SJSA1 (cell line): Measurements from ENCODE around the gene CD82. TPM values are rescaled to one million over a fixed set of nuclear protein-coding genes. Genes with fewer than 3 reads are reported as not detected.

ENCODE experiments used
- DNase-seq, 2 experiments: peaks; one replicate each; pipeline ENCODE4 v3.0.0-alpha.2; 2015 to 2020; ENCODE audit warnings: low spot score in 2 of 2, low read depth in 1 of 2
- H3K27ac ChIP-seq: fragments of 250-450 bp; sonication (Bioruptor Pico); 2 replicates; pipeline ENCODE4 v1.5.1; 2020; ENCODE audit warnings: mild to moderate bottlenecking, moderate library complexity
- H3K27me3 ChIP-seq: fragments of 250-450 bp; sonication (Bioruptor Pico); replicated peaks from 2 replicates; pipeline ENCODE4 v1.5.1; 2020; ENCODE audit warnings: mild to moderate bottlenecking, moderate library complexity
- H3K36me3 ChIP-seq: fragments of 250-450 bp; sonication (Bioruptor Pico); 2 replicates; pipeline ENCODE4 v1.5.1; 2020; ENCODE audit warnings: mild to moderate bottlenecking
- H3K4me1 ChIP-seq: fragments of 250-450 bp; sonication (Bioruptor Pico); replicated peaks from 2 replicates; pipeline ENCODE4 v1.6.1; 2021; ENCODE audit warnings: mild to moderate bottlenecking
- H3K4me3 ChIP-seq: fragments of 250-450 bp; sonication (Bioruptor Pico); 2 replicates; pipeline ENCODE4 v1.5.1; 2020; ENCODE audit warnings: mild to moderate bottlenecking
- H3K9me3 ChIP-seq: fragments of 250-450 bp; sonication (Bioruptor Pico); replicated peaks from 2 replicates; pipeline ENCODE4 v1.5.1; 2020; ENCODE audit warnings: mild to moderate bottlenecking
- total RNA-seq: library from RNA; depleted of rRNA; stranded (reverse); fragments of >200 nt; shearing (Covaris generic); gene quantifications from 2 replicates; pipeline ENCODE4 v1.2.3, GENCODE V29; 2014

CD82 gene
- total RNA-seq, 1 experiment from 2014 or later: 15.5 TPM

DNA sequence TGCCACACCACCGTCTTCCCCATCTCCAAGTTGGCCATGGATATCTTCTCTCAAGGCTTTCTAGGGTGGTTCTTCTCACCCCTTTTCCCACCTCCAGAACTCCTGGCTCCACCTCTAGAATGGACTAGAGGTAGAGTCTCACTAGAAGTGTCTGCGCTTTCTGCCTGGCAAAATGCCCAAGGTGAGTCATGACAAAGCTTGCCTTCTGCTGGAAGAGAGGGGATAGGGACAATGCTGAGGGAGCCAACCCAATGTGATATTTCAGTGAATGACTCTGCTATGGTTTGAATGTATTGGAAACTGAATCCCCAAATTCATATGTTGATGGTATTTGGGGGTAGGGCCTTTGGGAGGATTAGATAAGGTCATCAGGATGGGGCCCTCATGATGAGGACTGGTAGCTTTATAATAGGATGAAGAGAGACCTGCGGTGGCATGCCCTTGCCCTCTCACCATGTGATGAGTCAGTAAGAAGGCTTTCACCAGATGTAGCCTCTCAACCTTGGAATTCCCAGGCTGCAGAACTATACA, 4.1 kb upstream of the CD82 start:
- H3K4me1 ChIP-seq: peaks cover 25% of the 10 kb centered on the region
- H3K27ac ChIP-seq: no peak overlapping the region
- peak in 1 of 2 experiments; percentile 59 for DNase-seq
- no peaks in the 10 kb centered on the region for H3K27me3 ChIP-seq
- no peak overlapping the region for H3K4me3 ChIP-seq
- no peaks in the 10 kb centered on the region for H3K36me3 ChIP-seq
- H3K9me3 ChIP-seq: no peaks in the 10 kb centered on the region

DNA sequence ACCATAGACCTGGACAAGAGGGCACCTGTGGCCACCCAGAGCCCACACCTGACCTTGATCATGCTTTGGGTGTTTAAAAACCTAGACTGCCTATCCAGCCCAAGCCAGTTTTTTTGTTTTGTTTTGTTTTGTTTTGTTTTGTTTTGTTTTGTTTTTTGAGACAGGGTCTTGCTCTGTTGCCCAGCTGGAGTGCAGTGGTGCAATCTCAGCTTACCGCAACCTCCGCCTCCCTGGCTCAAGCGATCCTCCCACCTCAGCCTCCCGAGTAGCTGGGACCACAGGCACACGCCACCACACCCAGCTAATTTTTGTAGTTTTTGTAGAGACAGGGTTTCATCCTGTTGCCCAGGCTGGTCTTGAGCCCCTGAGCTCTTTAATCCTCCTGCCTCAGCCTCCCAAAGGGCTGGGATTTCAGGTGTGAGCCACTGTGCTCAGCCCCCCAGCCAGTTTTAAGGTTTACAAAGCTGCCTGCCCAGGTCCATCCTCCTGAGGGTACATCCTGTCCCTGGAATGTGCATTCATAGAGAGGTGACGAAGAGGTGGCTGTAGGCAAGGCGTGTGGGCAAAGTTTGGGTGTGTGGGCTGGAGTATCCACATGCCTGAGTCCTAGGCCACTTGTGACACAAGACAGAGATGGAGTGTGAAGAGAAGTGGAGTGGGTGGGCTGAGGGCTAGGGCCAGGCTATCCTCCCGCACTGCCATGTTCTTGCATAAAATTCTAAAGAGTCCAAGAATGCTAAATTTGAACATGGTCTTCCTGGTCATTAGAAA, 3.3 kb upstream of the CD82 start:
- no peak overlapping the region for H3K27ac ChIP-seq
- H3K27me3 ChIP-seq: no peaks in the 10 kb centered on the region
- peaks cover 25% of the 10 kb centered on the region for H3K4me1 ChIP-seq
- no peak overlapping the region for H3K4me3 ChIP-seq
- H3K9me3 ChIP-seq: no peaks in the 10 kb centered on the region
- H3K36me3 ChIP-seq: no peaks in the 10 kb centered on the region
- no peak for DNase-seq

DNA sequence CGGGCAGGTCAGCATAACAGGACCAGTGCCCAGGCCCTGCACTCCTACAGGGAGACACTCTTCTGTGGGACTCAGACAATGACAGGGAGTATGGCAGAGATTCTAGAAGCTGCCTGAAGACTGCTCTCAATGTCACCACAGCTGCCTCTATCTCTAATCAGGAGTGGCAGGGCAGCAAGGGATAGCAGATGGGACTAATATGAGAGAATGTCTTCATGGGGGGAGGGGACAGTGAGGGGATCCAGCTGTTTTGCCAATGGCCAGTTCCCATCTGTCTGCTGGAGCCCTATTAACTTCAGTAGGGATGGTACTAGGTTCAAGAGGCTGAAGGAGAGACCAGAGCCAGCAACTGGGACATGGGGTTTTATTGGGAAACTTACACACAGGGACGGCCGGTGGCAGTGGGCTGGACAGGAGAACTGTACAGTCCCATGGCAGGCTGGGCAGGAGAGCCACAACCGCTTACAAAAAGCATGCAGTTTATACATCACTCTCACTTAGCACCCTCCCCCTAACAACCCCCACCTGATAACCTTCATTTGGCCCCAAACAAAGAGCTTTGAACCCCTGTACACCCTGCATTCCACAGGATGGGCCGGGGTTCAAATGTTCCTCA, 2.5 kb upstream of the CD82 start:
- no peak for DNase-seq
- no peak overlapping the region for H3K4me3 ChIP-seq
- peaks cover 25% of the 10 kb centered on the region for H3K4me1 ChIP-seq
- no peaks in the 10 kb centered on the region for H3K27me3 ChIP-seq
- no peaks in the 10 kb centered on the region for H3K36me3 ChIP-seq
- no peak overlapping the region for H3K27ac ChIP-seq
- H3K9me3 ChIP-seq: no peaks in the 10 kb centered on the region

DNA sequence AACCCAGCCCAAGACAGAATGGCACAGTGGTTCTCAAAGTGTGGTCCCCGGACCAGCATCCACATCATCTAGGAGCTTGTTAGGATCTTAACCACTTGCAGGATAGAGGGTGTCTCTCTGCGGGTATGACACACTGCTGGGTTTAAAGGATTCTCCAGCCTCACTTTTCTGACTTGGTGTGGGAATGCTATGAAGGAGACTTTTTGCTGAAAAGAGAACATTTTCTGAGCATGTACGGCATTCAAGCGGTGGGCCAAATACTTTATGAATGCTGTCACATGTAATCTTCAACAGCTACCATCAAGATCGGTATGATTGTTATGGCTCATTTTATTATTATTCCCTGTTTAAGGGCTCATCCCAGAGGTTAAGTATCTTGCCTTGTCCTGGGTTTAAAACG, 1.8 kb upstream of the CD82 start:
- Histone ChIP-seq H3K36me3 (no peaks in the 10 kb centered on the region), H3K9me3 (no peaks in the 10 kb centered on the region), H3K27ac (peak overlapping the region; percentile 88), H3K27me3 (no peaks in the 10 kb centered on the region), H3K4me1 (peaks cover 32% of the 10 kb centered on the region), H3K4me3 (no peak overlapping the region)
- peak in 1 of 2 experiments; percentile 40 for DNase-seq

DNA sequence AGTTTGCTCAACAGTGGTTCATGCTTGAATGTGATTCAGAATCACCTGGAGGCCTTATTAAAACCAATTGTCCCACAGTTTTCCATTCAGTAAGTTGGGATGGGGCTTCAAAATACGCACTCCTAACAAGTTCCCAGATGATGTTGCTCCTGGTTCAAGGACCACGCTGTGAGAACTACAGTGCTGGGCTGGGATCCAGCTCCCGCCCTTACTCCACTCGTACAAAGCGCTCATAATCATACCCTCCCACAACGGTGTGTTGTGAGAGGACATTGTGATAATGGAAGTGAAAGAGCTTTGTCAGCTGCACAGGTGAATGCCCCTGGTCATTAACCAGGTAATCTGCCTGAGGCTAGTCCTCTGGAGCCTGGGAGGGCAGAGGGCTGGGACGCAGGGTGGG, 1.3 kb upstream of the CD82 start:
- peaks cover 37% of the 10 kb centered on the region for H3K4me1 ChIP-seq
- no peaks in the 10 kb centered on the region for H3K27me3 ChIP-seq
- no peaks in the 10 kb centered on the region for H3K36me3 ChIP-seq
- H3K9me3 ChIP-seq: no peaks in the 10 kb centered on the region
- H3K27ac ChIP-seq: peak overlapping the region; percentile 88
- no peak overlapping the region for H3K4me3 ChIP-seq
- DNase-seq: peak in 1 of 2 experiments; percentile 23

DNA sequence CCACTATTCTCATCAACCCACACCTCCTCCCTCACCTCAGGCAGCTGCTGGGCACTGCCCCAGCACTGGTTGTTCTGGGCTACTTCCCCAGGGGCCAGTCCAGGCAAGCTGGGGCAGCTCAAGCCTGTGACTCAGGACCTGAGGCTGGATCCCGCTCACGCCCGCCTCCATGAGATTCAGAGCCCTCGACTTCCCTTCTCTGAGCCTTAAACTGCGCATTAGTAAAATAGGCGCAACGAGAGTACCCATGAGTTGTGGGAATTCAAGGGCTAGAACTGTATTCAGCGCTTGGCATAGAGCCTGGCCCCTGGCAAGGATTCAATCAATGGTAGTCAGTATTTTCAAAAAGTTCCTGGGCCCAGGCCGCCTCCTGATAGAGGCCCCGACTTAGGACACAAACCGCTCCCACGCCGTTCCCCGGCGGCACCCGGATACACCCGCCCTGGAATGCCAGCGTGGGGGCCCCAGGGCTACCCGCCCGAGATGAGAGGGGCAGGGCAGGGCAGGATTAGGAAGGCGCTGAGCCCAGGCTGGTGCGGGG, 723 bp upstream of the CD82 start:
- peaks cover 43% of the 10 kb centered on the region for H3K4me1 ChIP-seq
- DNase-seq: peak; percentile 84 to 92
- H3K27me3 ChIP-seq: no peaks in the 10 kb centered on the region

DNA sequence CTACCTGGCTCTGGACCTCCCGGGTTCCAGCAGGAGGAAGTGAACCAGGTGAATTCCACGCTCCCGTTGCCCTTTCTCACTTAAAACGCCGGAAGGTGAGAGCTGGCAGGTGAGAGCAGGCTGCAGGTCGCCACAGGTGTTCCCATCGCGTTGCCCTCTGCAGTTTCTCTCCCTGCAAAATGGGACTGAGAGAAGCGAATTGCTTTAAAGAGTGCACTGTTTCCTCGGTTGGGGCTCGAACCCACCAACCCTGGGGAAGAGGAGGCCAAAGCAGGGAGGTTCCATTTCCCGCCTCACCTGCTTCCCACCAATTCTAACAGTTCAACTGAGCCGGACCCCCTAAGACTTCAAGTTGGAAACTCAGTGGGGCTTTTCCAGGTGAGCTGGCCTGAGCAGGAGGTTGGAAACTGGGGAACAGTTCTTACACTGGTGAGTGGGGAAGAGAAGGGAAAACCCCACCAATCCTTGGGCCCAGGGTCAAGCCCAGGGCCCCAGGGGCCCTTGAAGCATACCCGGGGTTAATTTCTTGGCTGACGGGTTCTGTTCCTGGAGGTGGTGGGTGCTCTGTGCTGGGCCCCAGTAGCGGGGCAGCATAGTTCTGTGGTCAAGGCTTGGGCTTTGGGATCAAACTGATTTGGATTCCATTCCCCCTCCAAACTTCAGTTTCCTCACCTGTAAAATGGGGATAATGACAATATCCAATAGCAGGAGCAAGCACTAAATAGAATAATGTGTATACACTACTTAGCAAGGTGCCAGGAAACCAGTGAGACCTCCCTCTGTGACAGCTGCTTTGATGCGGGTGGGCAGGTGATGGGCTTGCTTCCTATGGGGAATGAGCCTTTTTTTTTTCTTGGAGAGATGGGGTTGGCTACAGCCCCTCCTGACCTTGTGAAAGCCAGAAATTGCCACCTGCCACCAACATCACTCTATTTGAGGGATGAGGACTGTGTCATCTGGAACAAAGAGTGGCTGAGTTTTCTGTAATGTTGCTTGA, 788 bp downstream of the CD82 start:
- Histone ChIP-seq H3K4me1 (peaks cover 56% of the 10 kb centered on the region), H3K27ac (no peak overlapping the region), H3K36me3 (no peaks in the 10 kb centered on the region), H3K4me3 (peak overlapping the region; percentile 44), H3K9me3 (no peaks in the 10 kb centered on the region), H3K27me3 (no peaks in the 10 kb centered on the region)
- DNase-seq: no peak

More for the DNA sequence above, 723 bp upstream of the CD82 start:
- Histone ChIP-seq H3K9me3 (no peaks in the 10 kb centered on the region), H3K27ac (peak overlapping the region; percentile 88), H3K4me3 (peak overlapping the region; percentile 39), H3K36me3 (no peaks in the 10 kb centered on the region)

DNA sequence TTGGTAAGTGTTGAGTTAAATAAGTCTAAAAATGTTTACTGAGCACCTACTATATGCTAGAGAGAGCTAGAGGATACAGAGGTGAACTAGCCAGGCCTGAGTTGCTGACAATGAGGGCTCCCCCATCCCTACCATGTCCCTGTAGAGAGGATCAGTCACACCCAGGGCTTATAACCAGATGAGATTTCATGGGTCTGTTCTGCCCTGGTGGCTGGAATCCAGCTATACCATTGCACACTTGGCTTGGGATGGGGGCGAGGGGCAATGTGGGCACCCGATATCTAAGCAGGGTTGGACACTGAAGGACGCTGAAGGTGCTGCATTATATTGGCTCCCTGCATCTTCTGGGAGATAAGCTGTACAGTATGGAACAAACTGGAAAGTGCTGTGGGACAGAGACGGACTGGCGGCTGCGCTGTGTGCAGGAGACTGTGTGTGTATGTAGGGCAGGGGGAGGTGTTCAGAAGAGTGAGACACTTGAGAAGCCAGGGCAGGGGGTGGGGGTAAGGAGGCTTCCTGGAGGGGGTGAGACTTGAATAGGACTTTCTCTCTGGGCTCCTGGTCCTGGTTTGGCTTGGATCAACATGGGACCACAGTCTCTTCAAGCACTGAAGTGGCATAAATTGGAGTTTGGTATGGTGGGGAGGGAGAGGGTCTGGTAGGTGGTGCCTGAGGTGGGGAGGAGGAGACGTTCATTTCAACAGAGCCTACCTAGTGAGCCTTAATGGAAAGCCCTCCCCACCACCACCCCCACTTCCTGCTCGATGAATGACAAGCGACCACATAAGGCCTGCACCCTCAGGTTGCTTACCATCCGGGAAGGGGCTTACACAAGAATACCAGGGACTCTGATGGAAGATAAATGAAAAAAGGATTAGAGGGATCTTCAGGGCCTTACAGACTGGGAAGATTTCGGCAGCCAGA, 1.8 kb downstream of the CD82 start:
- H3K36me3 ChIP-seq: no peaks in the 10 kb centered on the region
- H3K4me3 ChIP-seq: no peak overlapping the region
- DNase-seq: no peak
- H3K9me3 ChIP-seq: no peaks in the 10 kb centered on the region
- no peaks in the 10 kb centered on the region for H3K27me3 ChIP-seq
- H3K4me1 ChIP-seq: peaks cover 56% of the 10 kb centered on the region
- H3K27ac ChIP-seq: no peak overlapping the region

DNA sequence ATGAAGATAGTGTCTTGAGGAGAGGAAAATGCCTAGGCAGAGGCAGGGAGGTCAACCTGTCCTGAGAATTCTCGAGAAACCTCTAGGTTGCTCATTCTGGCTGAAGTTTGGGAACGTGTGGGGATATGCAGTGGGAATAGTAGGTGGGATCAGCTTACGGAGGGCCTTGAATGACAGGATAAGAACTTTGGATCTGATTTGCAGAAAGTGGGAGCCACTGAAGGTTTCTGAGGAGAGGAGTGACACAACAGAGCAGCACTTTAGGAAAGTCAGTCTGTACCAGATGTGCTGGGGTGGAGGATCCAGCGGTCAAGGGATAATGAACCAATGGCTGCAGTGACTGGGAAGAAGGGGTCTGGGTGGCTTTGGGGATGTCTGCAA, 2.4 kb downstream of the CD82 start:
- Histone ChIP-seq H3K27ac (no peak overlapping the region), H3K9me3 (no peaks in the 10 kb centered on the region), H3K36me3 (no peaks in the 10 kb centered on the region), H3K27me3 (no peaks in the 10 kb centered on the region), H3K4me3 (no peak overlapping the region), H3K4me1 (peaks cover 56% of the 10 kb centered on the region)
- no peak for DNase-seq

DNA sequence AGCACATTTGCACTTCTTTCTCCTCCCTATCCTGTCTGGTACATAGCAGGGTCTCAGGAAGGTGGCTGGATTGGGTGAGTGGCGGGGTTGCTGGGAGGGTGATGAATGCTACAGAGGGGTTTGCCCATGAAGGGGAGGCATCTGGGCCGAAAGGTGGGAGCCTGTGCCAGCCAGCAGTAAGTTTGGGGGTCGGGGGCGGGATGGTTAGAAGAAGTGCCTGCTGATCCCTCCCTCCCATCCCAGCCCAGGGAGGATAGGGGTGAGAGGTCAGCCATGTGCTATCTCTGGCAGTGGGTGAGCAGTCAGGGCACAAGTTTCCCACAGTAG, 2.8 kb downstream of the CD82 start:
- no peaks in the 10 kb centered on the region for H3K9me3 ChIP-seq
- no peaks in the 10 kb centered on the region for H3K36me3 ChIP-seq
- no peak overlapping the region for H3K4me3 ChIP-seq
- peak overlapping the region; percentile 78 for H3K27ac ChIP-seq
- H3K27me3 ChIP-seq: no peaks in the 10 kb centered on the region
- DNase-seq: no peak
- peaks cover 56% of the 10 kb centered on the region for H3K4me1 ChIP-seq

DNA sequence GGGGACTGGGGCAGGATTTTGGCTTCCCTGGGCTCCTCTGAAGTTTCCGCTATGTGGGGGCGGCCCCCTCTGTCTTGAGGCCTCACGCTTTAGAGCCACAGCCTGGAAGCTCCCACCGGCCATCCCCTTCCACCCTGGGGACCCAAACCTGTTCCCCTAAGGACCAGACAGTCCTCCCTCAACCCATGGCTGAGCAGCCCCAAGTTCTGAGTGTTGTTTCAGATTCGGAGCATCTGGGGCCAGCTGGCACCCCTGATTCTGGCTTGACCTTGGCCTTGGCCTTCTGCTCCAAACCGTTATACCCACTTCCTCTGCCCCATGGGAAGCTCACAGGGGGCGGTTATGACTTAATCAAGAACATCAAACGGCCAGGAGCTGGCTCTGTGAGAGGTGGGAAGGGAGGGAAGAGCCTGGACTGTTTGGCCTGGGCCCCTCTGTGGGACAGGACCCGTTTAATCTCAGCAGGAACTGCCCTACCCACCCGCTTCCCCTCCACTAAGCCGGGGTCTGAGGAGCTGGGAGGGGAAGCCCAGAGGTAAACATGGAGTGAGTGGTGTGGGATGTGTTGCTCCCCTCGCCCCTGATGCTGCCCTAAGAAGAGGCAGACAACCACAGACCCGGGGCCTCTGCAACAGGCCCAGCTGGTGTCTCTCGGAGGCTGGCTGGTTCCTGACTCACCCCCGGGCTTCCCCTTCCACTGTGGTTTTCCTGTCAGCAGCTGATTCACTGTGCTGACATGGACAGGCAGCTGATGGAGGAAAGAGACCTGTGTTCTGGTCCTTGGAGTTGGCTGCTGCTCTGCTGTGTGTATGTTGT, 3.4 kb downstream of the CD82 start:
- peak overlapping the region; percentile 78 for H3K27ac ChIP-seq
- peaks cover 53% of the 10 kb centered on the region for H3K4me1 ChIP-seq
- no peaks in the 10 kb centered on the region for H3K9me3 ChIP-seq
- no peak overlapping the region for H3K4me3 ChIP-seq
- no peaks in the 10 kb centered on the region for H3K36me3 ChIP-seq
- H3K27me3 ChIP-seq: no peaks in the 10 kb centered on the region
- DNase-seq: peak; percentile 92 to 97
